HG03108 (cell line): ENCODE results near the gene TSHR.

Experiments
- ATAC-seq: cut with Tn5 transposase; IDR thresholded peaks from one replicate; pipeline ENCODE4 v1.9.1; 2021; ENCODE audit warnings: moderate library complexity; ENCODE audit not compliant: unreplicated experiment

TSHR gene

GRCh38 chr14:81132468-81132867 lies 177.0 kb downstream of the TSHR start:
- no peak for ATAC-seq

GRCh38 chr14:81133400-81133799 lies 178.0 kb downstream of the TSHR start:
- no peak for ATAC-seq

- ATAC-seq: no peak
These were observed 181.9 kb downstream of the TSHR start for GRCh38 chr14:81137316-81137715.

- no peak for ATAC-seq
These were observed 183.0 kb downstream of the TSHR start for GRCh38 chr14:81138429-81138828.

GRCh38 chr14:81141426-81141825 lies 186.0 kb downstream of the TSHR start:
- no peak for ATAC-seq

GRCh38 chr14:81143793-81144192 lies 188.4 kb downstream of the TSHR start:
- ATAC-seq: no peak

- no peak for ATAC-seq
These were observed 189.6 kb downstream of the TSHR start for GRCh38 chr14:81144824-81145603.

GRCh38 chr14:81147140-81147897 lies 191.9 kb downstream of the TSHR start:
- ATAC-seq: no peak

- ATAC-seq: no peak
These were observed 193.2 kb downstream of the TSHR start for GRCh38 chr14:81148635-81149034.

GRCh38 chr14:81153187-81153586 lies 197.8 kb downstream of the TSHR start:
- ATAC-seq: no peak

- no peak for ATAC-seq
These were observed 202.0 kb downstream of the TSHR start for GRCh38 chr14:81157431-81157830.

- ATAC-seq: no peak
These were observed 205.7 kb downstream of the TSHR start for GRCh38 chr14:81161088-81161487.

GRCh38 chr14:81161749-81162148 lies 206.3 kb downstream of the TSHR start:
- no peak for ATAC-seq

GRCh38 chr14:81162941-81163340 lies 207.5 kb downstream of the TSHR start:
- ATAC-seq: no peak

- peak; percentile 78 for ATAC-seq
These were observed 208.8 kb downstream of the TSHR start for GRCh38 chr14:81164167-81164774.

GRCh38 chr14:81165188-81165587 lies 209.8 kb downstream of the TSHR start:
- ATAC-seq: no peak

GRCh38 chr14:81166121-81166520 lies 210.7 kb downstream of the TSHR start:
- no peak for ATAC-seq

- ATAC-seq: no peak
These were observed 213.8 kb downstream of the TSHR start for GRCh38 chr14:81169267-81169666.

GRCh38 chr14:81169711-81170103 lies 214.3 kb downstream of the TSHR start:
- ATAC-seq: peak; percentile 5

- ATAC-seq: peak; percentile 94
These were observed 214.8 kb downstream of the TSHR start for GRCh38 chr14:81170104-81170828.

- ATAC-seq: no peak
These were observed 215.4 kb downstream of the TSHR start for GRCh38 chr14:81170829-81171195.
